22Rv1 (cell line): ENCODE measurements around the gene ACAD8.

Experiments used
- ZFX ChIP-seq: fragments of 450-650 bp; IDR thresholded peaks from 2 replicates; pipeline ENCODE4 v1.6.1; 2017; ENCODE audit warnings: antibody characterized with exemption, borderline replicate concordance
- TF ChIP-seq, protein P1 (sequence below): fragments of 450-650 bp; IDR thresholded peaks from 2 replicates; pipeline ENCODE4 v1.5.1; 2017; ENCODE audit warnings: mild to moderate bottlenecking

DNA sequence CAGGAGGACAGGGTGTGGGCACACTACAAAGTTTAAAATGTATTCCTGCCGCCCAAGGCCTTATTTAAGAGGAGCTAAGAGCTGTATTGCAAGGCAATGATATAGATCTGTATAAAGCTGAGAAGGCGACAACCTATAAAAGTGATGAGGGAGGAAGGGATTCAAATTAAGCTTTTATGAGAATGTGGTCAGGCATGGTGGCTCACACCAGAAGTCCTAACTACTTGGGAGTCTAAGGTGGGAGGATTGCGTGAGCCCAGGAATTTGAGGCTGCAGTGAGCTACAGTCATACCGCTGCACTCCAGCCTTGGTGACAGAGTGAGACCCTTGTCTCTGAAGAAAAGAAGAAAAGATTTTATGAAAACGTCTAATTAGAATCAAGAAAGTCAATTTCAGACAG lies 13.1 kb downstream of the ACAD8 start:
- TF ChIP-seq, protein P1, sequence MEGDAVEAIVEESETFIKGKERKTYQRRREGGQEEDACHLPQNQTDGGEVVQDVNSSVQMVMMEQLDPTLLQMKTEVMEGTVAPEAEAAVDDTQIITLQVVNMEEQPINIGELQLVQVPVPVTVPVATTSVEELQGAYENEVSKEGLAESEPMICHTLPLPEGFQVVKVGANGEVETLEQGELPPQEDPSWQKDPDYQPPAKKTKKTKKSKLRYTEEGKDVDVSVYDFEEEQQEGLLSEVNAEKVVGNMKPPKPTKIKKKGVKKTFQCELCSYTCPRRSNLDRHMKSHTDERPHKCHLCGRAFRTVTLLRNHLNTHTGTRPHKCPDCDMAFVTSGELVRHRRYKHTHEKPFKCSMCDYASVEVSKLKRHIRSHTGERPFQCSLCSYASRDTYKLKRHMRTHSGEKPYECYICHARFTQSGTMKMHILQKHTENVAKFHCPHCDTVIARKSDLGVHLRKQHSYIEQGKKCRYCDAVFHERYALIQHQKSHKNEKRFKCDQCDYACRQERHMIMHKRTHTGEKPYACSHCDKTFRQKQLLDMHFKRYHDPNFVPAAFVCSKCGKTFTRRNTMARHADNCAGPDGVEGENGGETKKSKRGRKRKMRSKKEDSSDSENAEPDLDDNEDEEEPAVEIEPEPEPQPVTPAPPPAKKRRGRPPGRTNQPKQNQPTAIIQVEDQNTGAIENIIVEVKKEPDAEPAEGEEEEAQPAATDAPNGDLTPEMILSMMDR, result no peak
- TF ChIP-seq ZFX, result no peak
